Neural progenitor cell (in vitro differentiated cells): Measurements from ENCODE around the gene CFAP119.

Experiments
- CTCF ChIP-seq: fragments of 200-600 bp; sonication (generic); IDR thresholded peaks from 2 replicates; pipeline ENCODE4 v1.5.1; 2017; ENCODE audit warnings: antibody characterized with exemption, mild to moderate bottlenecking
- EZH2 ChIP-seq: fragments of 200-600 bp; sonication (generic); IDR thresholded peaks from 2 replicates; pipeline ENCODE4 v1.6.1; 2017; ENCODE audit warnings: antibody characterized with exemption, mild to moderate bottlenecking, moderate library complexity
- EZH2phosphoT487 ChIP-seq: fragments of 200-600 bp; sonication (generic); IDR thresholded peaks from 2 replicates; pipeline ENCODE4 v1.6.1; 2017; ENCODE audit warnings: antibody characterized with exemption

DNA sequence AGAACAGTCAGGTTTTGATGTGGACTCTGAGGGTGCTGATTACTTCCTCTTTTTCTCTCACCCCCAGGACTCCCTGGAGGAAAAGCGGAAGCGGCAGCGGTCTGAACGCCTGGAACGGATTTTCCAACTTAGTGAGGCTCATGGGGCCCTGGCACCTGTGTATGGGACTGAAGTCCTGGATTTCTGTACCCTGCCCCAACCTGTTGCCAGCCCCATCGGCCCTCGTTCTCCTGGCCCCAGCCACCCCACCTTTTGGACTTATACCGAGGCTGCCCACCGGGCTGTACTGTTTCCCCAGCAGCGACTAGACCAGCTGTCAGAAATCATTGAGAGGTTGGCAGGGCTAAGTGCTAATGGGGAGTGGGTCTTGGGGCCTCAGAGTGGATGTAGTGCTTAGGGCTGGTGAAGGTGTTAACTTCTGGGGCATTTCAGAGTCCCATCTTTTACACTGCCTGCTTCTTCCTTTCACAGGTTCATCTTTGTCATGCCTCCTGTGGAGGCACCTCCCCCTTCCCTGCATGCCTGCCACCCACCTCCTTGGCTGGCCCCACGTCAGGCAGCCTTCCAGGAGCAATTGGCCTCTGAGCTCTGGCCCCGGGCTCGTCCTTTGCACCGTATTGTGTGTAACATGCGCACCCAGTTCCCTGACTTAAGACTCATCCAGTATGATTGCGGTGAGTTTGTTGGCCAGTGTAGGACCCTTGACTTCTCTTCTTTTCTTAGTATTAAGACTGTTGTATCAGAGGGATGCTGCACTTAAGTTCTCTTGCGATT is 32.8 kb downstream of the CFAP119 start:
- no peak for TF ChIP-seq EZH2
- no peak for TF ChIP-seq CTCF
- no peak for TF ChIP-seq EZH2phosphoT487
